ENCODE measurements around the gene TMEM62.

The TMEM62 gene

DNA sequence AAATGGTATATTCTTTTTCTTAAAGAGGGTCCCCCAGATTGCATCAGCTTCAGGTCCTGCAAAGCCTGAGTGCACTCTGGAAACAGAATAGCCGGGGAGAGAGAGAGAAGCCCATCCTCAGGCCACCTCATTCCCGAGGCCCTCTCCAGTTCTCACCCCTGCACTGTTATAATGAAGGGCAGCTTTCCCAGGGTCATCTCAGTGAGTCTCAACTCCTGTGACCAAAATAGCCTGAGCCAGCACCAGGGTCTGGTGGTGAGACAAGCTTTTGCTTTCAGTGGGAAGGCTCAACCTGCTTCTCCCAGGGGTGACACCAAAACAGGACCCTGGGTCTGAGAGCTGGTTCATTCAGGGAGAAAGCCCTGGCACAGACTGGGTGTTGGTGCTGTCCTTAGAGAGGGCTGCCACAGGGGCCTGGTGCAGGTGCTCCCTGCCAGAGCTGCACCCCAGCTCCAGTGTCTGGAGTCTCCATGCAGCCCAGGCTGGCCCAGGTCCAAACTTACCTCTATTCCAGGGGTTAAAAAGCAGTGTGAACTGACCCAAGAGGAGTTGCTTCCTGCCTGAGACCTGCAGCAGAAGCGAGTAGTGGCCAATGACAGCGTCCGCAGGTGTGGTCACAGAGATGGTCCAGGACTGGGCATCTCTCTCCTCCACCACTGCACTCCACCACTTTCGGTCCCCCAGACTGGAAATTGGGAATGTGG, 81.4 kb downstream of the TMEM62 start:
- H3K9me3 ChIP-seq (ENCODE audit: insufficient read depth, low read depth, low read length) = no peaks in the 10 kb centered on the region
- no peak overlapping the region for H3K27ac ChIP-seq (ENCODE audit: low read depth, low read length)
- no peak overlapping the region for H4K12ac ChIP-seq (ENCODE audit: low read depth, low read length)
- no peaks in the 10 kb centered on the region for H3K36me3 ChIP-seq (ENCODE audit: control insufficient read depth in 1 of 2, insufficient read depth in 2 of 2, low read length in 2 of 2)
- H2BK12ac ChIP-seq (ENCODE audit: low read length) = no peak overlapping the region
- no peak overlapping the region for H3K9ac ChIP-seq (ENCODE audit: low read length)
- no peak overlapping the region for H2BK5ac ChIP-seq (ENCODE audit: low read depth, low read length, poor library complexity)
- H3K79me1 ChIP-seq (ENCODE audit: low read length) = no peaks in the 10 kb centered on the region
- no peaks in the 10 kb centered on the region for H3K4me1 ChIP-seq (ENCODE audit: control insufficient read depth in 1 of 2, insufficient read depth in 2 of 2, low read length in 2 of 2)
- no peak overlapping the region for H3K4me2 ChIP-seq (ENCODE audit: low read length)
- H3K4me3 ChIP-seq (ENCODE audit: low read depth, low read length) = no peak overlapping the region
- no peak overlapping the region for H4K91ac ChIP-seq (ENCODE audit: low read depth, low read length)
- DNase-seq = no peak
- H3K27me3 ChIP-seq (ENCODE audit: insufficient read depth, low read length) = no peaks in the 10 kb centered on the region
- H4K8ac ChIP-seq (ENCODE audit: low read depth, low read length) = no peak overlapping the region
- H3K79me2 ChIP-seq (ENCODE audit: control insufficient read depth, insufficient read depth, low read length, poor library complexity) = no peaks in the 10 kb centered on the region
- H2AFZ ChIP-seq (ENCODE audit: insufficient read depth, low read length, poor library complexity) = no peak overlapping the region
- no peak overlapping the region for H2BK120ac ChIP-seq (ENCODE audit: insufficient read depth, low read length, poor library complexity)
- no peak overlapping the region for H3K4ac ChIP-seq (ENCODE audit: low read depth, low read length)
- H2AK5ac ChIP-seq (ENCODE audit: low read length) = no peak overlapping the region
- WGBS (ENCODE audit: extremely low coverage, insufficient coverage, insufficient read length) = no CpG with 5 or more reads among the region's 6 CpGs
- no peak overlapping the region for H3K23ac ChIP-seq (ENCODE audit: low read length)
- H3K14ac ChIP-seq (ENCODE audit: low read length) = no peak overlapping the region
- no peak overlapping the region for H3K18ac ChIP-seq (ENCODE audit: low read length)

DNA sequence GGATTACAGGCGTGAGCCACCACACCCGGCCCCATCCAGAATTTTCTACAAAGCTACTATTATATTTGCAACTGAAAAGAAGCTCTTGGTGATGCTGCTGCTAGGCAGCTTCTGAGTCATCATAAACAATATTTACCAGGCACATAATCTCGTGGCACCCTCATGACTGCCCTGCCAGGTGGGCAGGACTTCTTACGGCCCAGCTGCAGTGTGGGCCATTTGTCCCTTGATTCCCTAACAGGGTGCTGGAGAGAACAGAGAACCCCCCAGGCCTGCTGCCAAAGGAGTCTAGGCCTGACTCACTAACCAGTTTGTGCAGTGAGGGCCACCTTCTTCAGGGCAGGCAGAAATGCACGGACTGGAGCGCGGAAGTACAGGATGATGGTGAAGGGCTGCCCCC, 82.6 kb downstream of the TMEM62 start:
- no peaks in the 10 kb centered on the region for H3K79me1 ChIP-seq (ENCODE audit: low read length)
- no peak overlapping the region for H3K23ac ChIP-seq (ENCODE audit: low read length)
- H4K12ac ChIP-seq (ENCODE audit: low read depth, low read length) = no peak overlapping the region
- peak; percentile 60 to 72 for DNase-seq
- no peak overlapping the region for H2AFZ ChIP-seq (ENCODE audit: insufficient read depth, low read length, poor library complexity)
- no peak overlapping the region for H3K4me2 ChIP-seq (ENCODE audit: low read length)
- H4K8ac ChIP-seq (ENCODE audit: low read depth, low read length) = no peak overlapping the region
- H3K9me3 ChIP-seq (ENCODE audit: insufficient read depth, low read depth, low read length) = no peaks in the 10 kb centered on the region
- H2BK5ac ChIP-seq (ENCODE audit: low read depth, low read length, poor library complexity) = no peak overlapping the region
- WGBS (ENCODE audit: extremely low coverage, insufficient coverage, insufficient read length) = no CpG with 5 or more reads among the region's 7 CpGs
- H4K91ac ChIP-seq (ENCODE audit: low read depth, low read length) = no peak overlapping the region
- no peak overlapping the region for H3K14ac ChIP-seq (ENCODE audit: low read length)
- H3K9ac ChIP-seq (ENCODE audit: low read length) = no peak overlapping the region
- no peak overlapping the region for H3K4me3 ChIP-seq (ENCODE audit: low read depth, low read length)
- H2BK12ac ChIP-seq (ENCODE audit: low read length) = no peak overlapping the region
- no peak overlapping the region for H3K18ac ChIP-seq (ENCODE audit: low read length)
- H3K36me3 ChIP-seq (ENCODE audit: control insufficient read depth in 1 of 2, insufficient read depth in 2 of 2, low read length in 2 of 2) = no peaks in the 10 kb centered on the region
- H2BK120ac ChIP-seq (ENCODE audit: insufficient read depth, low read length, poor library complexity) = no peak overlapping the region
- H3K4me1 ChIP-seq (ENCODE audit: control insufficient read depth in 1 of 2, insufficient read depth in 2 of 2, low read length in 2 of 2) = no peaks in the 10 kb centered on the region
- H3K27ac ChIP-seq (ENCODE audit: low read depth, low read length) = no peak overlapping the region
- no peak overlapping the region for H2AK5ac ChIP-seq (ENCODE audit: low read length)
- no peaks in the 10 kb centered on the region for H3K27me3 ChIP-seq (ENCODE audit: insufficient read depth, low read length)
- no peak overlapping the region for H3K4ac ChIP-seq (ENCODE audit: low read depth, low read length)
- H3K79me2 ChIP-seq (ENCODE audit: control insufficient read depth, insufficient read depth, low read length, poor library complexity) = no peaks in the 10 kb centered on the region

DNA sequence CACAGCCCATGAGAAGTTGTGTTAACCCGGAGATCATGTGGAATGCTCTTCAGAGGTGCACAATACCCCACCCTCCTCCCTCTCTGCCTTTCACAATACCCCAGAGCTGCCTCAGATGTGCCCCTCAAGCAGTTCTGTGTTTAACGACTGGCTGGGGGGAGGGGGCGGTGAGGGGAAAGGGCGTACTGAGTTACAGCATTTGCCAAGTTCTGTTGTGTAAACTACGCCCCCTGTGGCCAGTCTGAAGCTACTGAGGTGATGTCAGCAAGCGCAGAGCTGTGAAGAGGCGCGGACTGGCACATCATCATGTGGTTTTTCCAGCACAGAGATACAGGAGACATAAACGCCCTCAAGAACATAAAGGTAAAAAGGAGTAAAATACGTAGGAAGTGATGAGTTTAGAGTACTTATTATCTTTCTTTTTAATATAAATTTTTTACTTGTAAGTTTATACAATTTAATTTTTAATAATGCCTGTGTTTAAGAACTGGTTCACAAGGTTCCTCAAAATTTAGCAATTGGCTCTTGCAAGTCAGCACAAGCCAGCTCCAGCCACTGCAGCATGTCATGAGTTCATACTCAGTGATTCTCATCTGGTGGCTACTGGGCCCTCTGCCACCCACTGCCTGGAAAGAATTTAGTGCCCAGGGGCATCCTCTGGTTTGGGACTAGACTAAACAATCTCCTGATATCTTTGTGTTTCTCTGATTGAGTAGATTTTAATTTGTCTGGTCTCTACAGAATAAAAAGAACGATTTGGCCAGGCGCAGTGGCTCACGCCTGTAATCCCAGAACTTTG, 85.7 kb downstream of the TMEM62 start:
- Histone ChIP-seq H2BK120ac (ENCODE audit: insufficient read depth, low read length, poor library complexity) (no peak overlapping the region), H3K79me1 (ENCODE audit: low read length) (no peaks in the 10 kb centered on the region), H2BK5ac (ENCODE audit: low read depth, low read length, poor library complexity) (no peak overlapping the region), H3K4me3 (ENCODE audit: low read depth, low read length) (no peak overlapping the region), H3K14ac (ENCODE audit: low read length) (no peak overlapping the region), H3K4me2 (ENCODE audit: low read length) (no peak overlapping the region), H2BK12ac (ENCODE audit: low read length) (no peak overlapping the region), H3K4ac (ENCODE audit: low read depth, low read length) (no peak overlapping the region), H4K91ac (ENCODE audit: low read depth, low read length) (no peak overlapping the region), H3K18ac (ENCODE audit: low read length) (no peak overlapping the region), H3K79me2 (ENCODE audit: control insufficient read depth, insufficient read depth, low read length, poor library complexity) (no peaks in the 10 kb centered on the region), H3K9me3 (ENCODE audit: insufficient read depth, low read depth, low read length) (no peaks in the 10 kb centered on the region), H2AK5ac (ENCODE audit: low read length) (no peak overlapping the region), H3K23ac (ENCODE audit: low read length) (no peak overlapping the region), H3K27ac (ENCODE audit: low read depth, low read length) (no peak overlapping the region), H3K27me3 (ENCODE audit: insufficient read depth, low read length) (no peaks in the 10 kb centered on the region), H3K36me3 (ENCODE audit: control insufficient read depth in 1 of 2, insufficient read depth in 2 of 2, low read length in 2 of 2) (no peaks in the 10 kb centered on the region), H2AFZ (ENCODE audit: insufficient read depth, low read length, poor library complexity) (no peak overlapping the region), H4K8ac (ENCODE audit: low read depth, low read length) (no peak overlapping the region), H4K12ac (ENCODE audit: low read depth, low read length) (no peak overlapping the region), H3K9ac (ENCODE audit: low read length) (no peak overlapping the region), H3K4me1 (ENCODE audit: control insufficient read depth in 1 of 2, insufficient read depth in 2 of 2, low read length in 2 of 2) (no peaks in the 10 kb centered on the region)
- DNase-seq = peak in 1 of 2 donors; percentile 12
- no CpG with 5 or more reads among the region's 13 CpGs for WGBS (ENCODE audit: extremely low coverage, insufficient coverage, insufficient read length)

DNA sequence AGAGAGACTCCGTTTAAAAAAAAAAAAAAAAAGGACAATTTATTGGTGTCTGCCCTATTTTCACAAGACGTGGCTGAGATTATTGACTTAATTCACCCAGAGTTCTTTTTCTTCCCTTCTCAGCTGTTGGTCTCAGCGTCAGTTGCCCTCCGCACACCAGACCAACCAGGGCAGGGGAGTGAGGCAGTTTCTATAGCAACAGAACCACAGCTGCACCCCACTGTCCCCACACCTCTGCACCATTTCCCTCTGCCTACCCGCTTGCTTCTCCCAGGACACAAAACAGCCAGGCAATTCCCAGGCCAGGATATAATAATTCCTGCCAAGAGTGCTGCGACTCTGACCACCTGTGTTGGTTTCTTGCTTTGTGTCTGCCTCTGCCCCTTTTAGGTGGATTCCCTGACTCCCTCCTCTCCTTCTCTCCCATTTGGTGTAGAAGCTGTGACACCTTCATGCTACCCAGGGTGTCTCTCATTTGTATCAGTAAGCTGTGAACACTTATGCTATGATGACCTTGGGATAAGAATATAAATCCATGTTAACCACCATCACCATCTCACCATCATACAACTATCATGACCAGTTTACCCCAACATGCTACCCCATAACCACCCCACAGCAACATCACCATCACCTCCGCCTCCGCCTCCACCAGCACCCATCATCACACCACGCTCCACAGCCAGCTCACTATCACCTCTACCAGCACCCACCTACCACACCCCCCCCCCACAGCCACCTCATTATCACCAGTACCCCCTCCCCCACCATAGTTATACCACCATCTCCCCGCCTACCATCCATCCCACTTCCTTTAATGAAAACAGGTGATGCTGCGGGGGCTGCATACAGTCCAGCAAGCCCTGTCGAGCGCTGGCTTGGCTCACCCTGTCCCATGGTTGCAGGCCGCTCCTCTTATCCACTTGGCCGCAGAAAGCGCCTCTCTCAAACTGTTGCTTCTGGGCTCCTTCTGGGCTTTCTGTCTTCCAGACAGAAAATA, 86.8 kb downstream of the TMEM62 start:
- Histone ChIP-seq H3K9ac (ENCODE audit: low read length) (no peak overlapping the region), H2AFZ (ENCODE audit: insufficient read depth, low read length, poor library complexity) (no peak overlapping the region), H2AK5ac (ENCODE audit: low read length) (no peak overlapping the region), H3K4me3 (ENCODE audit: low read depth, low read length) (no peak overlapping the region), H2BK5ac (ENCODE audit: low read depth, low read length, poor library complexity) (no peak overlapping the region), H3K9me3 (ENCODE audit: insufficient read depth, low read depth, low read length) (no peaks in the 10 kb centered on the region), H4K12ac (ENCODE audit: low read depth, low read length) (no peak overlapping the region), H3K79me1 (ENCODE audit: low read length) (no peaks in the 10 kb centered on the region), H3K4me1 (ENCODE audit: control insufficient read depth in 1 of 2, insufficient read depth in 2 of 2, low read length in 2 of 2) (no peaks in the 10 kb centered on the region), H2BK12ac (ENCODE audit: low read length) (no peak overlapping the region), H3K4ac (ENCODE audit: low read depth, low read length) (no peak overlapping the region), H3K14ac (ENCODE audit: low read length) (no peak overlapping the region), H3K18ac (ENCODE audit: low read length) (no peak overlapping the region), H3K36me3 (ENCODE audit: control insufficient read depth in 1 of 2, insufficient read depth in 2 of 2, low read length in 2 of 2) (no peaks in the 10 kb centered on the region), H3K23ac (ENCODE audit: low read length) (no peak overlapping the region), H4K8ac (ENCODE audit: low read depth, low read length) (no peak overlapping the region), H3K27me3 (ENCODE audit: insufficient read depth, low read length) (no peaks in the 10 kb centered on the region), H3K4me2 (ENCODE audit: low read length) (no peak overlapping the region), H4K91ac (ENCODE audit: low read depth, low read length) (no peak overlapping the region), H2BK120ac (ENCODE audit: insufficient read depth, low read length, poor library complexity) (no peak overlapping the region), H3K27ac (ENCODE audit: low read depth, low read length) (no peak overlapping the region), H3K79me2 (ENCODE audit: control insufficient read depth, insufficient read depth, low read length, poor library complexity) (no peaks in the 10 kb centered on the region)
- WGBS (ENCODE audit: extremely low coverage, insufficient coverage, insufficient read length) = no CpG with 5 or more reads among the region's 16 CpGs
- no peak for DNase-seq
